Measurements from ENCODE around the gene GSTK1.

Gene GSTK1

DNA sequence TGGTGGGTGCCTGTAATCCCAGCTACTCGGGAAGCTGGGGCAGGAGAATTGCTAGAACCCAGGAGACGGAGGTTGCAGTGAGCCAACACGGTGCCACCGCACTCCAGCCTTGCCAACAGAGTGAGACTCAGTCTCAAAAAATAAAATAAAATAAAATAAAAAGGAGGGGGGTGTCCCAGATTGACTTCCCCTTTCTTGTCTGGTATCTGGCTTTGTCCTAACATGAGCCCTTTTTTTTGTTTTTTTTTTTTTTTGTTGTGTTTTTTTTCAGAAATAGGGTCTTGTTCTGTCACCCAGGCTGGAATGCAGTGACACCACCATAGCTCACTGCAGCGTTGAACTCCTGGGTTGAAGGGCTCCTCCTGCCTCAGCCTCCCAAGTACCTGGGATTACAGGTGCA, 29.6 kb downstream of the GSTK1 start:
- TF ChIP-seq NFIC (IDR thresholded peaks at IDR 0.05) (no peak), CEBPB (IDR thresholded peaks at IDR 0.05) (no peak), TEAD4 (IDR thresholded peaks at IDR 0.05) (no peak), CREB1 (IDR thresholded peaks at IDR 0.05; ENCODE audit: low read depth) (no peak), YY1 (IDR thresholded peaks at IDR 0.05; ENCODE audit: low read depth) (no peak), ZBTB7A (IDR thresholded peaks at IDR 0.05; ENCODE audit: low read depth) (no peak), TAF1 (IDR thresholded peaks at IDR 0.05; ENCODE audit: low read depth) (no peak), EGR1 (IDR thresholded peaks at IDR 0.05) (no peak), USF1 (IDR thresholded peaks at IDR 0.05) (no peak), TCF12 (IDR thresholded peaks at IDR 0.05; ENCODE audit: low read depth) (no peak), FOXM1 (IDR thresholded peaks at IDR 0.05; ENCODE audit: borderline replicate concordance, low read depth) (no peak), EP300 (IDR thresholded peaks at IDR 0.05; ENCODE audit: borderline replicate concordance) (no peak), RAD21 (IDR thresholded peaks at IDR 0.05; ENCODE audit: low read depth) (no peak), MAX (IDR thresholded peaks at IDR 0.05) (no peak)
- TF ChIP-seq, protein P1, sequence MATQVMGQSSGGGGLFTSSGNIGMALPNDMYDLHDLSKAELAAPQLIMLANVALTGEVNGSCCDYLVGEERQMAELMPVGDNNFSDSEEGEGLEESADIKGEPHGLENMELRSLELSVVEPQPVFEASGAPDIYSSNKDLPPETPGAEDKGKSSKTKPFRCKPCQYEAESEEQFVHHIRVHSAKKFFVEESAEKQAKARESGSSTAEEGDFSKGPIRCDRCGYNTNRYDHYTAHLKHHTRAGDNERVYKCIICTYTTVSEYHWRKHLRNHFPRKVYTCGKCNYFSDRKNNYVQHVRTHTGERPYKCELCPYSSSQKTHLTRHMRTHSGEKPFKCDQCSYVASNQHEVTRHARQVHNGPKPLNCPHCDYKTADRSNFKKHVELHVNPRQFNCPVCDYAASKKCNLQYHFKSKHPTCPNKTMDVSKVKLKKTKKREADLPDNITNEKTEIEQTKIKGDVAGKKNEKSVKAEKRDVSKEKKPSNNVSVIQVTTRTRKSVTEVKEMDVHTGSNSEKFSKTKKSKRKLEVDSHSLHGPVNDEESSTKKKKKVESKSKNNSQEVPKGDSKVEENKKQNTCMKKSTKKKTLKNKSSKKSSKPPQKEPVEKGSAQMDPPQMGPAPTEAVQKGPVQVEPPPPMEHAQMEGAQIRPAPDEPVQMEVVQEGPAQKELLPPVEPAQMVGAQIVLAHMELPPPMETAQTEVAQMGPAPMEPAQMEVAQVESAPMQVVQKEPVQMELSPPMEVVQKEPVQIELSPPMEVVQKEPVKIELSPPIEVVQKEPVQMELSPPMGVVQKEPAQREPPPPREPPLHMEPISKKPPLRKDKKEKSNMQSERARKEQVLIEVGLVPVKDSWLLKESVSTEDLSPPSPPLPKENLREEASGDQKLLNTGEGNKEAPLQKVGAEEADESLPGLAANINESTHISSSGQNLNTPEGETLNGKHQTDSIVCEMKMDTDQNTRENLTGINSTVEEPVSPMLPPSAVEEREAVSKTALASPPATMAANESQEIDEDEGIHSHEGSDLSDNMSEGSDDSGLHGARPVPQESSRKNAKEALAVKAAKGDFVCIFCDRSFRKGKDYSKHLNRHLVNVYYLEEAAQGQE (IDR thresholded peaks at IDR 0.05; ENCODE audit: low read depth) = no peak

GRCh38 chr7:143295870-143296269, 32.6 kb downstream of the GSTK1 start:
- TF ChIP-seq MAX (IDR thresholded peaks at IDR 0.05) (no peak), ZBTB7A (IDR thresholded peaks at IDR 0.05; ENCODE audit: low read depth) (no peak), RAD21 (IDR thresholded peaks at IDR 0.05; ENCODE audit: low read depth) (no peak), FOXM1 (IDR thresholded peaks at IDR 0.05; ENCODE audit: borderline replicate concordance, low read depth) (no peak)
- TF ChIP-seq, protein P1 (IDR thresholded peaks at IDR 0.05; ENCODE audit: low read depth) = no peak

GRCh38 chr7:143296686-143297085, 33.4 kb downstream of the GSTK1 start:
- TF ChIP-seq TEAD4 (IDR thresholded peaks at IDR 0.05) = no peak
- no peak for TF ChIP-seq NFIC (IDR thresholded peaks at IDR 0.05)
- no peak for TF ChIP-seq TAF1 (IDR thresholded peaks at IDR 0.05; ENCODE audit: low read depth)

DNA sequence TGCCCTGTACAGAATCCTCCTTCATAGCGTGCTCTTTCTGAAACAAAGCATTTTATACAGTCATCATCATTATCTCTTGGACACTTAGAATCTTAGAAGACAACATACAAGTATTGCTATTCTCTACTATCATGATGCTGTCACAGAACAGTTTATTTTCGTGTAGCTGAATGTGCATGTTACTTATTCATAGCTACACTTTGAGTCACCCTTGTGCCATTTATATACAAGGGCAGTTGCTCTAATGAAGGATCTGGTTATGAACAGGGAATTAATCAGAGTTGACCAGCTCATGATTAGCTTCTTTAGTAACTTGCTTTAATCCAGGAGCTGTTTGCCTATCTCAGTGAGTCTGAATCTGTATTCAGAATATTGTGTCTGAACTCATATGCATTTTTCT, 36.1 kb downstream of the GSTK1 start:
- TF ChIP-seq RAD21 (IDR thresholded peaks at IDR 0.05; ENCODE audit: low read depth) (no peak), CEBPB (IDR thresholded peaks at IDR 0.05) (no peak)

DNA sequence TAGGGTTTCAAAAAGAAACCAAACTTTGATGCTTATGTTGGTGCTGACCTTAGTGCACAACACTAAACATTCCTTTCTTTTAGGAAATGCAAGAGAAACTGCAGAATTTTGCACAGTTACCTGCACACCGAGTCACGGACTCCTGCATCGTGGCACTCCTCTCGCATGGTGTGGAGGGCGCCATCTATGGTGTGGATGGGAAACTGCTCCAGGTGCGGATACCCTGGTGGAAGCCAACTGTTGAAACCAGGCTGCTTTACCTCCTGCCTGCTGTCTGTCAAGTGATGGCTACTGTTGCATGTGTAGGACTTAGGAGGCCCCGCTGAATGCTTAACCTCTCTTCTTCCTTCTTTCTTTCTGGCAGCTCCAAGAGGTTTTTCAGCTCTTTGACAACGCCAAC, 36.6 kb downstream of the GSTK1 start:
- TF ChIP-seq TAF1 (IDR thresholded peaks at IDR 0.05; ENCODE audit: low read depth) (no peak), RAD21 (IDR thresholded peaks at IDR 0.05; ENCODE audit: low read depth) (peak; percentile 58)

- TF ChIP-seq MAX (IDR thresholded peaks at IDR 0.05) = no peak
- TF ChIP-seq CEBPB (IDR thresholded peaks at IDR 0.05) = no peak
- no peak for TF ChIP-seq USF1 (IDR thresholded peaks at IDR 0.05)
- TF ChIP-seq TEAD4 (IDR thresholded peaks at IDR 0.05) = no peak
- TF ChIP-seq ZBTB7A (IDR thresholded peaks at IDR 0.05; ENCODE audit: low read depth) = no peak
- TF ChIP-seq TAF1 (IDR thresholded peaks at IDR 0.05; ENCODE audit: low read depth) = no peak
- TF ChIP-seq CREB1 (IDR thresholded peaks at IDR 0.05; ENCODE audit: low read depth) = no peak
- TF ChIP-seq EGR1 (IDR thresholded peaks at IDR 0.05) = no peak
- no peak for TF ChIP-seq NFIC (IDR thresholded peaks at IDR 0.05)
- TF ChIP-seq FOXM1 (IDR thresholded peaks at IDR 0.05; ENCODE audit: borderline replicate concordance, low read depth) = no peak
- TF ChIP-seq, protein P1 (IDR thresholded peaks at IDR 0.05; ENCODE audit: low read depth) = no peak
- TF ChIP-seq YY1 (IDR thresholded peaks at IDR 0.05; ENCODE audit: low read depth) = no peak
- no peak for TF ChIP-seq EP300 (IDR thresholded peaks at IDR 0.05; ENCODE audit: borderline replicate concordance)
- no peak for TF ChIP-seq TCF12 (IDR thresholded peaks at IDR 0.05; ENCODE audit: low read depth)
- no peak for TF ChIP-seq RAD21 (IDR thresholded peaks at IDR 0.05; ENCODE audit: low read depth)
Measured at GRCh38 chr7:143300959-143301935, 38.0 kb downstream of the GSTK1 start.
